Activated gamma-delta T cell treated with anti-CD3 and anti-CD28 coated beads, Interleukin-2, amount 50 U/mL, for 16 hours (primary cell): ENCODE results near the gene ZNRF3.
"Not testable (repeated sequence)": the region's sequence is repeated elsewhere in the genome, so short reads cannot be mapped to it uniquely, and the experiment has no call there.

Experiments used
- DNase-seq: peaks from one replicate; pipeline ENCODE4 v3.0.0-alpha.2; 2020; ENCODE audit warnings: low read depth

Gene ZNRF3

DNA sequence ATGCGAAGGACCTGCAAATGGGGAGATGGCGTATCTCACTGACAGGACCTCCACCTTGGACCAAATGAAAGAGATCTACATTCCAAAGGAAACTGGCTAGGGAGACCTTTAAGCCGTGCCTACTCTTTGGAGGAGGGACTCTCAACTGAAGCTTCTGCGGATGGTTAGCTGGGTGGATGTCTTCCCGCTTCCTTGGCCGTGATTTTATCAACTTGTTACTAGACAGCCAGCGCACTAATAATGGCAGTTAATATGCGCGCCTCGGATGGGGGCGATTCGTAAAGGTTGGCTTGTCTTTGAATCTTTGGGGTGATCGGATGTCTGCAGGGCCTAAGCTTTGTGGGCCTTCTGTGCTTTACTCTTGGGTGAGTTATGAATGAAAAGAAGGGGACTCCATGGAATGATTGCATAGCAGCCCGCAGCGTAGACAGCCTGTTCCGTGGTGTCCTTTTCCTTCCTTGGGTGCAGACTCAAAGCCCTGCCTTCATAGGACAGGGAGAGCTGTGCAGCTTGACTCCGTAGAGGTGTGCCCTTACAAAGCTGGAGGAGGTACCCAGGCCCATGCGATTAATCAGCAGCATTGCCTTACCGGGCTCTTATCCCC lies 1.5 kb downstream of the ZNRF3 start:
- no peak for DNase-seq

GRCh38 chr22:28885939-28886338 lies 2.6 kb downstream of the ZNRF3 start:
- DNase-seq = no peak

DNA sequence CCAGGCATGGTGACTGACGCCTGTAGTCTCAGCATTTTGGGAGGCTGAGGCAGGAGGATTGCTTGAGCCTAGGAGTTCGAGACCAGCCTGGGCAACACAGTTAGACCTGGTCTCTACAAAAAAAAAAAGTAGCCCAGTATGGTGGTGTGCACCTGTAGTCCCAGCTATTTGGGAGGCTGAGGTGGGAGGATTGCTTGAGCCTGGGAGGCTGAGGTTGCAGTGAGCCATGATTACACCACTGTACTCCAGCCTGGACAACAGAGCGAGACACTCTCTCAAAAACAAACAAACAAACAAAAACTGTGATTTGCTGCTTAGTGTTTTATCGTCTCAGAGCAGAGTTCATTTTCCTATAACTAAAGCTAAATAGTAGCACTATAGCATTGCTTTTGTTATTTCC lies 3.3 kb downstream of the ZNRF3 start:
- DNase-seq = not testable (repeated sequence)

DNA sequence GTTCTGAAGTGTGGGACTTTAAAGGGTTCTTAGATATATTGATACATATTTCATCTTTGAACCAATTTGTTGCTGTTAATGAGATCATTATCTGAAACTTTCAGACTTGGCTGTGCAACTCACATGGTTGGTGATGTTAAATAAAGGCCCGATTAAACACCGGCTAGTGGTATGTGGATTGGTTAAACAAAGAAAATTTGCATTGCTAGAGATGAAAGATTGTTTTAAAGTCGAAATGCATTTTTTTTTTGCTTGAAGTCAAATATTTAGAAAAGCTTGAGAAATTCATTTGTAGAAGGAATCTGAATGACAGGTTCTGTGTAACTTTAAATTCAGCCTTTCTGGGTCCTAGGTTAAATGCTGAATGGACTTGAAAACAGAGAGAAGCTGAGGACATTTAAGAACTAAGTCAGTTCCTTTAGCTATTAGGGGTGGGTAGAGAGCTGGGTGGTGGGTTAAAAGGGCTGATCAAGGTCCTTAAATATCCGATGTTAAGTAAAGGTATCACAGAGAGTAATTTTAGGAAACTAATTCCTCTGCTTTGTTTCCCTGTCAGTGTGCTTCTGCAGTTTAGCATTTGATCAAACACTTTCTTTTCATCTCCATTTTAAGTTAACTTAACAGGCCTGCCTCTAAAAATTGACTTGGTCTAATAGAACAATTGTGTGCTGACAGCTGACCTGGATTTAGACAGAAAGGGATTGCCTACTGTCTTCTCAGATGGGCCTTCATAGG lies 4.5 kb downstream of the ZNRF3 start:
- DNase-seq = no peak

- DNase-seq = no peak
Measured at GRCh38 chr22:28889478-28890024, 6.2 kb downstream of the ZNRF3 start.

- no peak for DNase-seq
Measured at GRCh38 chr22:28891156-28891733, 7.9 kb downstream of the ZNRF3 start.

GRCh38 chr22:28892175-28892731 lies 8.9 kb downstream of the ZNRF3 start:
- DNase-seq = no peak

GRCh38 chr22:28893810-28894209 lies 10.4 kb downstream of the ZNRF3 start:
- no peak for DNase-seq

GRCh38 chr22:28894334-28894733 lies 11.0 kb downstream of the ZNRF3 start:
- DNase-seq = no peak

GRCh38 chr22:28894807-28895206 lies 11.4 kb downstream of the ZNRF3 start:
- no peak for DNase-seq

DNA sequence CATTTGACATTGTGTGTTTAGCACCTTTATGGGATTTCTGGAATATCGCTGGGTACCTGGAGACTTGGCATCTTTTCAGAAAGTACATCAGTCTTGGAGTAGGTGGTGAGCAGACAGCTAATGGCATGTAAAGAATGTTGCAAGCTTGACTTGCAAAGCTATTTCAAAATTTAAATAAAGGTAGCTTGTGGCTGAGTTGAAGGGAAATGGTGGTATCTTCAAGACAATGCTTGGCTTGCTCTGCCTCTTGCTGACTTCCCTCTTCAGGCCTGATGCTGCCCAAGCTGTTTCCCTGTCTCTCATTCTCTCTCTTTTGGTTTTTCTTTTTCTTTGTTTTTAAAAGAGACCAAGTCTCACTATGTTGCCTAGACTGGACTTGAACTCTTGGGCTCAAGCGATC lies 13.2 kb downstream of the ZNRF3 start:
- no peak for DNase-seq

- no peak for DNase-seq
Measured at GRCh38 chr22:28898233-28898629, 14.9 kb downstream of the ZNRF3 start.

DNA sequence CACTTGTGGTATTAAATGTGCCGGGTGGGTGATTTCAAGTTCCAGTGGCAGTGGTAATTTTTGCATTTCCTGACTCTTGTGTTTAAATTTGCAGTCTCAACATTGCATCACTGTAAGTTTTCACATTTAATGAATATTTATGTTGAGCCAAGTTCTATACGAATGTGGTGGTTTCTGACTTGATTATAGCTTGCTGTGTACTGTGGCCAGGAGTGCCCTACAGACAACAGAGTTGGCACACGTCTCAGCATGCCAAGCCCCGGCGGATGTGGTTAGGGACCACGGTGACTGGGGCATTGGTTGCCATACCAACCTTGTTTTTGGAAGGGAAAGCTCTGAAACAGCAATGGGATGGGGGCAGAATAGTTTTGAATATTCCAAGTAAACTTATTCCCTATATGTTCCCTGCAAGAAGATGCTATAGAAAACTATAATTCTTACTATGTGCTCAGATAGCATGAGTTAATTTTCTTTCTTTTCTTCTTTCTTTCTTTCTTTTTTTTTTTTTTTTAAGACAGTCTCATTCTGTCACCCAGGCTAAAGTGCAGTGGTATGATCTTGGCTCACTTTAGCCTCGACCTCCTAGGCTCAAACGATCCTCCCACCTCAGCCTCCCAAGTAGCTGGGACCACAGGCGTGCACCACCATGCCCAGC lies 16.0 kb downstream of the ZNRF3 start:
- no peak for DNase-seq

- no peak for DNase-seq
Measured at GRCh38 chr22:28900379-28900925, 17.1 kb downstream of the ZNRF3 start.

GRCh38 chr22:28902490-28902889 lies 19.1 kb downstream of the ZNRF3 start:
- DNase-seq = no peak

DNA sequence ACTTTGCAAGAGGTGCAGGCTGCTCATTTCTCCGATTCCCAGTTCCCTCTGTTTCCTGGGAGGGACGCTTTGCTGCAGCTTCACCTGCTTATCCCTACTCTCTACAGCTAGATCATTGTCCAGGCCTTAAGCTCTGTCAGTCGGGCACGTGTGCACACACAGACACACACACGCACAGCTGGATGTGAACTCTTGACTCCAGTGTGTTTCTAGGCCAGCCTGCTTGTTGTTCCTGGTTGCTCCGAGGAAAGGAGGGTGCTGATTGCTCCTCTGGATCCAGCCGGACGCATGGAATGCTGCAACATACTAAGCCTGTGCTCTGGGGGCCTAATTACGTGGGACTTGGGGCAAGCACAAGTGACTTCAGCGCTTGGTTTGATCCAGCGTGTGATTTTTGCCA lies 19.7 kb downstream of the ZNRF3 start:
- no peak for DNase-seq

GRCh38 chr22:28903729-28904128 lies 20.4 kb downstream of the ZNRF3 start:
- no peak for DNase-seq

GRCh38 chr22:28904211-28904896 lies 21.0 kb downstream of the ZNRF3 start:
- no peak for DNase-seq

GRCh38 chr22:28905256-28905832 lies 22.0 kb downstream of the ZNRF3 start:
- no peak for DNase-seq

- DNase-seq = no peak
Measured at GRCh38 chr22:28906312-28906711, 22.9 kb downstream of the ZNRF3 start.

DNA sequence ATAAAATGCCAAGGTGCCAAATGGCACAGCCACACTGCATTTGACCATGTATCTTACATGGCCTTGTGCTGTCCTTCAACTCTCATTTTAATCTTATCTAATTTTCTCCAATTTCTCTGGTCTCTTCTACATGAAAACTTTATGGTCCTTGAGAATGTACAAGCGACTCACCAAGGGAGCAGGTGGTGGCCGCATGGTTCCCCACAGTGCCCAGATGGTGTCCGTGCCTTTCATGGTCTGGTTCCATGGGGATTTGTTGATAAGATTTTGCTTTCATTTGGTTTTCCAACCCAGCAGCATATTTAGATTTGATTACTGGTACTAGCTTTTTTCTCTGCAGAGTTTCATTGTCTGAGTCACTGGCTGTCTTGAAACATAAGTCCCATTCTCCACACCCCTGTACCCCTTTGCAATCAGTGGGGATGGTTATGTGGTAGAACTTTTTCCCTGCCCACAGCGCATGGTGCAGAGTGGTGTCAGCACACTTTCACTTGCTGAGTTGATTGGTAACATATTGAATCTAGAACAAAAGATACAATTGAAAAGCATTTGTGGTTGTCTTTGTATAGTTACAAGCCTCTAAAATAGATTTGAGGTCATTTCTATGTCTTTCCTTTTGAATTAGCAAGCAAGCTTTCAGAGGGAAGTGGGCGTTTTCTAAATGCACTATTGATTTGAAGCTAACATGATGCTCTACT lies 24.1 kb downstream of the ZNRF3 start:
- no peak for DNase-seq
